GM23338 (cell line): ENCODE data around the gene DDR2.

Experiments
- CREB1 ChIP-seq: fragments of 250-450 bp; sonication (Bioruptor Pico); IDR thresholded peaks from 2 replicates; pipeline ENCODE4 v1.5.0; 2020; ENCODE audit warnings: low read depth, mild to moderate bottlenecking, moderate library complexity
- EZH2 ChIP-seq: fragments of 200-600 bp; sonication (generic); IDR thresholded peaks from one replicate; pipeline ENCODE4 v1.8.0; 2017; ENCODE audit warnings: antibody characterized with exemption, mild to moderate bottlenecking, low read depth; ENCODE audit not compliant: unreplicated experiment
- EZH2phosphoT487 ChIP-seq: fragments of 200-600 bp; sonication (generic); IDR thresholded peaks from one replicate; pipeline ENCODE4 v1.8.1; 2018; ENCODE audit warnings: antibody characterized with exemption; ENCODE audit not compliant: unreplicated experiment
- JUNB ChIP-seq: IDR thresholded peaks from one replicate; pipeline ENCODE4 v1.6.1; 2016; ENCODE audit warnings: antibody characterized with exemption; ENCODE audit not compliant: unreplicated experiment
- NANOG ChIP-seq: IDR thresholded peaks from 2 replicates; pipeline ENCODE4 v1.6.1; 2016; ENCODE audit warnings: antibody characterized with exemption, borderline replicate concordance
- POLR2AphosphoS5 ChIP-seq: IDR thresholded peaks from 2 replicates; pipeline ENCODE4 v1.6.1; 2016; ENCODE audit warnings: antibody characterized with exemption, low read depth
- REST ChIP-seq: IDR thresholded peaks from one replicate; pipeline ENCODE4 v1.6.1; 2018; ENCODE audit warnings: antibody characterized with exemption; ENCODE audit not compliant: unreplicated experiment
- STAT1 ChIP-seq: IDR thresholded peaks from one replicate; pipeline ENCODE4 v1.6.1; 2016; ENCODE audit warnings: antibody characterized with exemption; ENCODE audit not compliant: unreplicated experiment
- ZNF114 ChIP-seq: fragments of 250-450 bp; sonication (Bioruptor Pico); IDR thresholded peaks from 2 replicates; pipeline ENCODE4 v1.5.0; 2020; ENCODE audit warnings: mild to moderate bottlenecking, moderate library complexity
- ZNF331 ChIP-seq: fragments of 250-450 bp; sonication (Bioruptor Pico); IDR thresholded peaks from 2 replicates; pipeline ENCODE4 v1.5.0; 2020; ENCODE audit warnings: low read depth, mild to moderate bottlenecking, moderate library complexity
- TF ChIP-seq, protein P1 (sequence below): fragments of 250-450 bp; sonication (Bioruptor Pico); IDR thresholded peaks from 2 replicates; pipeline ENCODE4 v1.5.0; 2020; ENCODE audit warnings: mild to moderate bottlenecking, moderate library complexity
- TF ChIP-seq, protein P2 (sequence below), 2 experiments: fragments of 200-600 bp in 1 of 2; sonication (generic) in 1 of 2; conservative IDR thresholded peaks; 2 replicates each; pipeline versions ENCODE4 v1.5.1 to v1.6.1; 2016 to 2017; ENCODE audit warnings: antibody characterized with exemption in 2 of 2, low read depth in 2 of 2, mild to moderate bottlenecking in 2 of 2, moderate library complexity in 1 of 2
- TF ChIP-seq, protein P3 (sequence below): IDR thresholded peaks from 2 replicates; pipeline ENCODE4 v1.6.1; 2016; ENCODE audit warnings: antibody characterized with exemption

DNA sequence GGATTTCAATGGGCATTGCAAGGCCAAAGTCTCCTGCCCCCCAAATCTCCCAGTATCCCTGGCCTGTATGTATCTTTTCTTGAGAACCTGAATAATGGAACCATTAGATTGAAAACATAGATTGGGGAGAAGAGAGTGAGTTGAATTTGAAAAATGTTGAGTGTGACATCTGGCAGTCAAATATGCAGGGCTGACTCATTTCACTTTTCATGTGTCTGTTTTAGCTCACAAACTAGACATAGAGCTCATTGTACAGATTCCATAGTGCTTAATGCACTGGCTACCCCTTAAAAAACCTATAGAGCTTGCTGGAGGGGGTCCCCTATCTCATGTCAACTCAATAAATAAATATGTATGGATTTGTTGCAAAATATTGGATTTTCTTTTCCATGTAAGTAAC lies 30.8 kb downstream of the DDR2 start:
- no peak for TF ChIP-seq POLR2AphosphoS5
- TF ChIP-seq, protein P1, sequence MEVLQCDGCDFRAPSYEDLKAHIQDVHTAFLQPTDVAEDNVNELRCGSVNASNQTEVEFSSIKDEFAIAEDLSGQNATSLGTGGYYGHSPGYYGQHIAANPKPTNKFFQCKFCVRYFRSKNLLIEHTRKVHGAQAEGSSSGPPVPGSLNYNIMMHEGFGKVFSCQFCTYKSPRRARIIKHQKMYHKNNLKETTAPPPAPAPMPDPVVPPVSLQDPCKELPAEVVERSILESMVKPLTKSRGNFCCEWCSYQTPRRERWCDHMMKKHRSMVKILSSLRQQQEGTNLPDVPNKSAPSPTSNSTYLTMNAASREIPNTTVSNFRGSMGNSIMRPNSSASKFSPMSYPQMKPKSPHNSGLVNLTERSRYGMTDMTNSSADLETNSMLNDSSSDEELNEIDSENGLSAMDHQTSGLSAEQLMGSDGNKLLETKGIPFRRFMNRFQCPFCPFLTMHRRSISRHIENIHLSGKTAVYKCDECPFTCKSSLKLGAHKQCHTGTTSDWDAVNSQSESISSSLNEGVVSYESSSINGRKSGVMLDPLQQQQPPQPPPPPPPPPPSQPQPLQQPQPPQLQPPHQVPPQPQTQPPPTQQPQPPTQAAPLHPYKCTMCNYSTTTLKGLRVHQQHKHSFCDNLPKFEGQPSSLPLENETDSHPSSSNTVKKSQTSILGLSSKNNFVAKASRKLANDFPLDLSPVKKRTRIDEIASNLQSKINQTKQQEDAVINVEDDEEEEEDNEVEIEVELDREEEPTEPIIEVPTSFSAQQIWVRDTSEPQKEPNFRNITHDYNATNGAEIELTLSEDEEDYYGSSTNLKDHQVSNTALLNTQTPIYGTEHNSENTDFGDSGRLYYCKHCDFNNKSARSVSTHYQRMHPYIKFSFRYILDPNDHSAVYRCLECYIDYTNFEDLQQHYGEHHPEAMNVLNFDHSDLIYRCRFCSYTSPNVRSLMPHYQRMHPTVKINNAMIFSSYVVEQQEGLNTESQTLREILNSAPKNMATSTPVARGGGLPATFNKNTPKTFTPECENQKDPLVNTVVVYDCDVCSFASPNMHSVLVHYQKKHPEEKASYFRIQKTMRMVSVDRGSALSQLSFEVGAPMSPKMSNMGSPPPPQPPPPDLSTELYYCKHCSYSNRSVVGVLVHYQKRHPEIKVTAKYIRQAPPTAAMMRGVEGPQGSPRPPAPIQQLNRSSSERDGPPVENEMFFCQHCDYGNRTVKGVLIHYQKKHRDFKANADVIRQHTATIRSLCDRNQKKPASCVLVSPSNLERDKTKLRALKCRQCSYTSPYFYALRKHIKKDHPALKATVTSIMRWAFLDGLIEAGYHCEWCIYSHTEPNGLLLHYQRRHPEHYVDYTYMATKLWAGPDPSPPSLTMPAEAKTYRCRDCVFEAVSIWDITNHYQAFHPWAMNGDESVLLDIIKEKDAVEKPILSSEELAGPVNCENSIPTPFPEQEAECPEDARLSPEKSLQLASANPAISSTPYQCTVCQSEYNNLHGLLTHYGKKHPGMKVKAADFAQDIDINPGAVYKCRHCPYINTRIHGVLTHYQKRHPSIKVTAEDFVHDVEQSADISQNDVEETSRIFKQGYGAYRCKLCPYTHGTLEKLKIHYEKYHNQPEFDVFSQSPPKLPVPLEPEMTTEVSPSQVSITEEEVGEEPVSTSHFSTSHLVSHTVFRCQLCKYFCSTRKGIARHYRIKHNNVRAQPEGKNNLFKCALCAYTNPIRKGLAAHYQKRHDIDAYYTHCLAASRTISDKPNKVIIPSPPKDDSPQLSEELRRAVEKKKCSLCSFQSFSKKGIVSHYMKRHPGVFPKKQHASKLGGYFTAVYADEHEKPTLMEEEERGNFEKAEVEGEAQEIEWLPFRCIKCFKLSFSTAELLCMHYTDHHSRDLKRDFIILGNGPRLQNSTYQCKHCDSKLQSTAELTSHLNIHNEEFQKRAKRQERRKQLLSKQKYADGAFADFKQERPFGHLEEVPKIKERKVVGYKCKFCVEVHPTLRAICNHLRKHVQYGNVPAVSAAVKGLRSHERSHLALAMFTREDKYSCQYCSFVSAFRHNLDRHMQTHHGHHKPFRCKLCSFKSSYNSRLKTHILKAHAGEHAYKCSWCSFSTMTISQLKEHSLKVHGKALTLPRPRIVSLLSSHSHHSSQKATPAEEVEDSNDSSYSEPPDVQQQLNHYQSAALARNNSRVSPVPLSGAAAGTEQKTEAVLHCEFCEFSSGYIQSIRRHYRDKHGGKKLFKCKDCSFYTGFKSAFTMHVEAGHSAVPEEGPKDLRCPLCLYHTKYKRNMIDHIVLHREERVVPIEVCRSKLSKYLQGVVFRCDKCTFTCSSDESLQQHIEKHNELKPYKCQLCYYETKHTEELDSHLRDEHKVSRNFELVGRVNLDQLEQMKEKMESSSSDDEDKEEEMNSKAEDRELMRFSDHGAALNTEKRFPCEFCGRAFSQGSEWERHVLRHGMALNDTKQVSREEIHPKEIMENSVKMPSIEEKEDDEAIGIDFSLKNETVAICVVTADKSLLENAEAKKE (CRISPR knock-in tag): no peak
- TF ChIP-seq, protein P2, sequence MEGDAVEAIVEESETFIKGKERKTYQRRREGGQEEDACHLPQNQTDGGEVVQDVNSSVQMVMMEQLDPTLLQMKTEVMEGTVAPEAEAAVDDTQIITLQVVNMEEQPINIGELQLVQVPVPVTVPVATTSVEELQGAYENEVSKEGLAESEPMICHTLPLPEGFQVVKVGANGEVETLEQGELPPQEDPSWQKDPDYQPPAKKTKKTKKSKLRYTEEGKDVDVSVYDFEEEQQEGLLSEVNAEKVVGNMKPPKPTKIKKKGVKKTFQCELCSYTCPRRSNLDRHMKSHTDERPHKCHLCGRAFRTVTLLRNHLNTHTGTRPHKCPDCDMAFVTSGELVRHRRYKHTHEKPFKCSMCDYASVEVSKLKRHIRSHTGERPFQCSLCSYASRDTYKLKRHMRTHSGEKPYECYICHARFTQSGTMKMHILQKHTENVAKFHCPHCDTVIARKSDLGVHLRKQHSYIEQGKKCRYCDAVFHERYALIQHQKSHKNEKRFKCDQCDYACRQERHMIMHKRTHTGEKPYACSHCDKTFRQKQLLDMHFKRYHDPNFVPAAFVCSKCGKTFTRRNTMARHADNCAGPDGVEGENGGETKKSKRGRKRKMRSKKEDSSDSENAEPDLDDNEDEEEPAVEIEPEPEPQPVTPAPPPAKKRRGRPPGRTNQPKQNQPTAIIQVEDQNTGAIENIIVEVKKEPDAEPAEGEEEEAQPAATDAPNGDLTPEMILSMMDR (conservative IDR thresholded peaks at IDR 0.05; ENCODE audit: low read depth in 2 of 2): no peak
- no peak for TF ChIP-seq ZNF114 (CRISPR knock-in tag)
- TF ChIP-seq REST: no peak
- TF ChIP-seq CREB1 (CRISPR knock-in tag): no peak
- TF ChIP-seq STAT1: no peak
- TF ChIP-seq, protein P3, sequence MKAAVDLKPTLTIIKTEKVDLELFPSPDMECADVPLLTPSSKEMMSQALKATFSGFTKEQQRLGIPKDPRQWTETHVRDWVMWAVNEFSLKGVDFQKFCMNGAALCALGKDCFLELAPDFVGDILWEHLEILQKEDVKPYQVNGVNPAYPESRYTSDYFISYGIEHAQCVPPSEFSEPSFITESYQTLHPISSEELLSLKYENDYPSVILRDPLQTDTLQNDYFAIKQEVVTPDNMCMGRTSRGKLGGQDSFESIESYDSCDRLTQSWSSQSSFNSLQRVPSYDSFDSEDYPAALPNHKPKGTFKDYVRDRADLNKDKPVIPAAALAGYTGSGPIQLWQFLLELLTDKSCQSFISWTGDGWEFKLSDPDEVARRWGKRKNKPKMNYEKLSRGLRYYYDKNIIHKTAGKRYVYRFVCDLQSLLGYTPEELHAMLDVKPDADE: no peak
- TF ChIP-seq EZH2: no peak
- no peak for TF ChIP-seq NANOG
- no peak for TF ChIP-seq EZH2phosphoT487
- no peak for TF ChIP-seq ZNF331 (CRISPR knock-in tag)
- no peak for TF ChIP-seq JUNB
